Muscle layer of duodenum (tissue), 2 donors: Measurements from ENCODE around the gene MEST.

Experiments
- H3K27ac ChIP-seq: one replicate; pipeline ENCODE4 v1.7.0; 2013; ENCODE audit warnings: mild to moderate bottlenecking, low read length
- H3K27me3 ChIP-seq: one replicate; pipeline ENCODE4 v1.7.0; 2013; ENCODE audit warnings: low read depth, mild to moderate bottlenecking, control low read depth, low read length
- H3K36me3 ChIP-seq, 2 donors: one replicate each; pipeline ENCODE4 v1.7.0; 2013; ENCODE audit warnings: low read length in 2 of 2, control low read depth in 1 of 2, mild to moderate bottlenecking in 1 of 2; ENCODE audit not compliant: insufficient read depth in 2 of 2, control insufficient read depth in 1 of 2
- H3K4me1 ChIP-seq, 2 donors: one replicate each; pipeline ENCODE4 v1.7.0; 2013; ENCODE audit warnings: low read length in 2 of 2, mild to moderate bottlenecking in 2 of 2, control low read depth in 1 of 2, moderate library complexity in 1 of 2; ENCODE audit not compliant: insufficient read depth in 2 of 2, control insufficient read depth in 1 of 2
- H3K4me3 ChIP-seq, 2 donors: one replicate each; pipeline ENCODE4 v1.7.0; 2013; ENCODE audit warnings: low read length in 2 of 2, low read depth in 1 of 2, mild to moderate bottlenecking in 1 of 2
- H3K9me3 ChIP-seq, 2 donors: one replicate each; pipeline ENCODE4 v1.7.0; 2013; ENCODE audit warnings: low read length in 2 of 2, control low read depth in 1 of 2, mild to moderate bottlenecking in 1 of 2; ENCODE audit not compliant: control insufficient read depth in 1 of 2
- donor health status: healthy.

MEST gene

DNA sequence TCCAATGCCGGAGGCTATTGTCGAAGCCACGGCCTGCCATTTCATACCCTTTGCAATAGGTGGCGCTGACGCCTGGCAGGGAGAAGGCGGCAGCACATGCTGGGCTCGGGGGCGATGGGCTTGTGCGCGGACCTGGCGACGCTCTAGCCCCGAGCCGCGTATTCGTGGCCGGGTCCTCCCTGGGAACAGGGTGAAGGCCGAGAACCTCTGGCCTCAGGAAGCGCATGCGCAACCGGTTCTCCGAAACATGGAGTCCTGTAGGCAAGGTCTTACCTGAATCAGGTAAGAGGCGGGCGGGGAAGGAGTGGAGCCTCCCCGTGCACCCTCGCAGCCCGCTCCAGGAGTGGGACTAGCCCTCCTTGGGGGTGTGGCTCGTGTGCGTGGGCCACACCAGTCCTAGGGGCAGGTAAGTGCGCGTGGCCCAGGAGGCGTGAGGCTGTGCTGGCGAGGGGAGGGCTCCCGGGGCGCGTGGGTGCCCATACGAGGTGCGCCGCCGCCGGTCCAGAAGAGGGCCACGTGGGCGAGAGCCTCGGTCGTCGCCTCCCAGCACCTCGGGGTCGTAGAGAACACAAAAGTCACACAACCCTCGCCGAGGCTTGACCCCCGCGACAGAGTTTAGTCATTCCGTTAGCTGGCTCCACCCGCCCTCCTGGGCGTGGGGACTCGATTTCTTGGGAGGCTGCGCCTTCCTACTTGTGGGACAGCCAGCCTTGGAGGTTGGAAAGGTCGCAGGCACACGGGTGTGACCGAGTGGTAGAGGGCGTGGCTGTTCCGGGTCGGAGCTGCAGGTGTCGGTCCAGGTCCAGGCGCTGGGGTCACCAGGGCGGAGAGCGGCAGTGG, 5.6 kb upstream of the MEST start:
- H3K36me3 ChIP-seq = no peaks in the 10 kb centered on the region
- H3K9me3 ChIP-seq = no peaks in the 10 kb centered on the region
- peaks cover 0 to 10% of the 10 kb centered on the region in 2 donors for H3K4me1 ChIP-seq
- H3K4me3 ChIP-seq = peak overlapping the region; percentile 63 to 67
- no peaks in the 10 kb centered on the region for H3K27me3 ChIP-seq
- no peak overlapping the region for H3K27ac ChIP-seq

DNA sequence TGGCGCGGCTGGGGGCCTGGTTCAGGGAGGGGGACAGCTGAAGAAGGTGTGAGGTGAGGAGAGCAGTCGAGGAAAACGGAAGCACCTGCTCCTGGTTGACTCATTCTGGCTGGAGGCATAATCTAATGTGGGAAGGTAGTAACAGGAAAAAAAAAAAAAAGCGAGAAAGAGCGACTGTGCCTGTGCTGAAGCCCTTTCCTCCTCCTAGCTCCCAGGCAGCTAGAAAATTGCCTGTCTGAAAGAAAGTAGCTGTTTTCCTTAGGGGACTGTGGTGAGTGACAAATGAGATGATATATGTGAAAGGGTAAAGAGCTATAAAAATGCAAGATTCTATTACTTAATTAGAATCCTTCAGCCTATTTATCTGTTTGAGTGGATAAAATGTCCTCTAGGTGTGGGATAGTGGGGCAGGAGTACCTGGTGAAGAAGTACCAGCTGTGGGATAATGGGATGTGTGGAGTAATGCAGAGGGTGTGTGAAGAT, 4.9 kb upstream of the MEST start:
- H3K4me1 ChIP-seq = peaks cover 0 to 10% of the 10 kb centered on the region in 2 donors
- H3K27ac ChIP-seq = no peak overlapping the region
- no peaks in the 10 kb centered on the region for H3K36me3 ChIP-seq
- no peaks in the 10 kb centered on the region for H3K9me3 ChIP-seq
- H3K4me3 ChIP-seq = peak overlapping the region; percentile 63 to 67
- H3K27me3 ChIP-seq = no peaks in the 10 kb centered on the region

DNA sequence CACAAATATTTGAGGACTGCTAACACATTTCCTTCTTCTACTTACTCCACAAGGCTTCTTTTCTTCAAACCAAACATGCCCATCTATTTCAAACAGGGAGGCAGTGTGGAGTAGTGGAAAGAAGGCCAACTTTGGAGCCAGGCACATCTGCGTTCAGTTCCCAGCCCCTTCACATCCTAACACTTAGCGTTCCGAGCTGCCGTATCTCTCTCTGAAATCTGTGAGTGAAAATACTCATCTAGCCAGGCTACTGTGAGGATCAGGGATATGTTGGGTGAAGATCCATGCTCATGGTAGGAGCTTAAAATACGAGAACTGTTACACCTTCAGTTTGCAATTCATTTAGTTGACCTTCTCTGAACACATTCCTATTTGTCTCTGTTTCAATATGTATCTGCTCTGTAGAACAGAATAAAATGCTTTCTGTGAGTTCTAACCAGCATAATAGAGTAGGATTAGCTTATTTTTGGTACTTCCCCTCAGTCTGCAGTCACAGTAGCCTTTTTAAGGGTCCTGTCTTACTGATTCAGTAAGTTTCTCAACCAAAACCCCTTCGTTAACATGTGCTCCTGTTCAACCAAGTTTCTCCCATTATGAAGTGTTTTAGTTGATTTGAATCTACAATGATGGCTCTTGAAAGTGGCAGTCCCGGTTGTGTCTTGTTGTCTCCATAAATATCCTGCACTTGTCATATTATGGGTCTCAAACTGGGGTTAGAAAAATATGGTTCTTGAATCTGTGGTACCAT, 3.3 kb upstream of the MEST start:
- Histone ChIP-seq H3K27me3 (no peaks in the 10 kb centered on the region), H3K36me3 (no peaks in the 10 kb centered on the region), H3K4me3 (no peak overlapping the region), H3K27ac (no peak overlapping the region), H3K4me1 (peaks cover 0 to 16% of the 10 kb centered on the region in 2 donors), H3K9me3 (peaks cover 0 to 4% of the 10 kb centered on the region in 2 donors)

DNA sequence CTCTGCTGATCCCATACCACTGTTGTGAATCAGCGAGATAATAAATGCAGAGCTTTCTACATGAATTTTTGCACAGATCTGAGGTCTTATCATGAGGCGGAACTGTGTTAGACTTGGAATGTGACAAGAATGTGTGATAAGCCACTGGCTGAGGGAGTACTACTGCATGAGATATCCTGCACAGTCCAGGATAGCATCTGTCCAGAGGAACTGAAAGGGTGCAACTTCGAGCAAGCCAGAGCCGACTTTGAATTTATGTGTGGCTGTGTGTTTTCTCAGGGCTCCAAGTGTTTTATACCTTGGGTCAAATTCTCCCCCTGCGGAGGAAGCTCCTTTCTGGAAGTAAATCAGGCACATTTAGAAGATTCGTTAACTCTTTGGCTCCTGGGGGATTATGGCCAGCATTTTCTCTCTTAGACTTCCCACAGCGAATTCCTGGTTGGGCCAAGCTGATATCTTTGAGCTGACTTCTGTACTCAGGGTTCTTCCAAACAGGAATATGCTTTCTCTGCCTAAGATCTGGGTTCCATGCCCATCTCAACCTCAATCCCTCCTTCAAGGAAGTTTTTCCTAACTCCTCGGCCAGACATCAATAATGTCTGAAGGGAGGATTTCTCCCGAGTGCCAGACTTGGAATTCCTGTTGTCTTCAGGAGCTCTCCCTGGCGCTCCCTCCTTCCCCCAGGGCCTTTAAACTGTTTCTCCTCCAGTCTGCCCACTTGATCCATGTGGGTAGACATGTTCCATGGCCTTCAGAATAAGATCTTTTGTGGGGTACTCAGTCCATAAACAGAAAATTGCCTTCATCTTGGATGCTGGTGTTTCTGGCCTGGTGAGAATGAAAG, 2.5 kb upstream of the MEST start:
- Histone ChIP-seq H3K4me3 (no peak overlapping the region), H3K27me3 (no peaks in the 10 kb centered on the region), H3K9me3 (peaks cover 0 to 4% of the 10 kb centered on the region in 2 donors), H3K4me1 (peaks cover 0 to 16% of the 10 kb centered on the region in 2 donors), H3K27ac (no peak overlapping the region), H3K36me3 (no peaks in the 10 kb centered on the region)

DNA sequence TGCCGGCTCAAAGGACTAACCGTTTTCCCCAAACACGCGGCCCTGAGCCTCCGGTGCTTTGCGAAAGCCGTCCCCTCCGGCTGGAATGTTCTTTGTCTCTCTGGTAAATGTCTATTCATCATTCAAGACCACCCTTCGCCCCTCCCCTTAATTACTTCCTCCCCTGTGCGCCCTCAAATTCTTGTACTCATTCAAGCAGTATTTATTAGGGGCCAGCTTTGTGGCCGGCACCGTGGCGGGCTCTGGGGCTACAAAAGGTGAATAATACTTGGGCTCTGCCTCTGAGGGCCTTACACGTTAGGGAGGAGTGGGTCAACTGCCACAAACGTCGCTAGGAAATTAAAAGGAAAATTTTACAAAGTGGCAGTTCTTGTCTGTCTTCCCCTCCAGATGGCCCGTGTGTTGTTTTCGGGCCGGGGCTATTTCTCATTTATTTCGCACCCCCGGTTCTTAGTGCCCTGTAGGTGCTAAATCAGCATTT, 1.5 kb upstream of the MEST start:
- peaks cover 0 to 16% of the 10 kb centered on the region in 2 donors for H3K4me1 ChIP-seq
- H3K9me3 ChIP-seq = peaks cover 0 to 4% of the 10 kb centered on the region in 2 donors
- no peaks in the 10 kb centered on the region for H3K27me3 ChIP-seq
- no peak overlapping the region for H3K27ac ChIP-seq
- H3K4me3 ChIP-seq = peak overlapping the region in 1 of 2 donors; percentile 68
- no peaks in the 10 kb centered on the region for H3K36me3 ChIP-seq

DNA sequence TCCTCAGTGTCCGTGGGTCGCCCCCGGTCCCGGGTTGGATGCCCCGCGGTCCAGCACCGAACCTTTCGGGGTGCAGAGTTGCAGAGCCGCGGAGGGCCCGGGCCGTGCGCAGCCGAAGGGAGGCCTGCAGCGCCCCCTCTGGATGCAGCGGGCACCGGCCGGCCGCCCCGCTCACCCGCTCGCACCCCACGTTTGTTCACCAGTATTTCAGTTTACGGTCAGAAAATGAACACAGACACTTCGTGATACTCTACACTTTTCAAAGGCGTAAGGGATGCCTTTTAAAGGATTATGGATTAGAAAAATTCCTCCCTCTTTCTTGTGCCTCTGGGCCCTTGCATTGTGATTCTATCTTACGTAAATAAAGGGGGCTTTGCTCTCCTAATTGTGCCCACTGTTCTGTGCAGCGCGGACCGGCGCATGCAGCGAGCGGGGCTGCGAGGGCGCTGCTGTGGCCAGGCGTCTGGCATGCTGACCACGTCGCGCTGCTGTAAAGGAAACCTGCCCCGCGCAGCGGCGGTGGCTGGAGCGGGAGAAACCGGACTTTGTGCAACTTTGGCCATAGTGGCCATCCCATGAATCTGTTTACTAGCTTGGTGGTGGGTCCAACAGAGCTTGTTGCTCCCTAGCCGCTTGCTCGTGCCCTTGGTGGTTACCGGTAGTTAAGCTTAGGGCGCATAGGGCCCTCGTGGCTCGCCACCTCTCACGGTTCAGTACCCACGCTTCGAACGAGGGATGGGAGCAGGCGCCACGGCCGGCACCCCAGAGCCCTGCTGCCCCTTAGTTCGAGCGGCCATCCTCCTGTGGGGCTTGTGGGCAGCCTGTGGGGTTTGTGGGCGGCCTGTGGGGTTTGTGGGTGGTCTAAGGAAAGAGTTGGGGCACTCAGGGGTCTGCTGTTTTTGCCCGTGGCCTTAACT, 739 bp upstream of the MEST start:
- peak overlapping the region; percentile 22 to 68 for H3K4me3 ChIP-seq
- peaks cover 0 to 4% of the 10 kb centered on the region in 2 donors for H3K9me3 ChIP-seq
- peaks cover 0 to 13% of the 10 kb centered on the region in 2 donors for H3K4me1 ChIP-seq
- H3K27ac ChIP-seq = no peak overlapping the region
- no peaks in the 10 kb centered on the region for H3K36me3 ChIP-seq
- H3K27me3 ChIP-seq = no peaks in the 10 kb centered on the region

DNA sequence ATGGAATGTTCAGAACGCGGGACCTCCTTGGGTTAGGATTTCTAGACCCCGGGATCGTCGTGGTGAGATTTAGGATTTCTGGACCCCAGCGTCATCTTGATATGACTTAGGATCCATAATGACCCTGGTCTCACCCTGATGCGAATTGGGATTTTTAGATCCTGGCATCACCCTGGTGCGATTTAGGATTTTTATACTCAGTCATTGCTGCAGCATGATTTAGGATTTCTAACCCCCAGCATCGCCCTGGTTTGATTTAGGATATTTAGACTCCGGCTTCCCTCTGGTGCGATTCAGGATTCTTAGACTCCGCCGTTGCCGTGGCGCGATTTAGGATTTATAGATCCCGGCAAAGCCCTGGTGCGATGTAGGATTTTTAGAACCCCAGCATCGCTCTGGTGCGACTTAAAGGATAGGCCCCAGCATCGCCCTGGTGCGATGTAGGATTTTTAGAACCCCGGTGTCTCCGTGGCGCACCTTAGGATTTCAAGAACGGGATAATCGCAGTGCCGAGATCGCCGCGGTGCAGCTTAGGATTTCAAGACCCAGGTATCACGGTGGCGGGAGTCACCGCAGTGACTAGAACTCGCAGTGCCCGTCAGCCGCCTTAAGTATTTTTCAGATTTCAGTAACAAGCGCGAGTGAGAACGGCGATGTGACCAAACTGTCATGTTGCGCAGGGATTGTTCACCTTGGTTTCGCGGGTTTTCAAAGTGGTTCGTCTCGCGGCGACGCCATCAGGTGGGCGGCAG, 814 bp downstream of the MEST start:
- H3K27ac ChIP-seq = no peak overlapping the region
- H3K36me3 ChIP-seq = no peaks in the 10 kb centered on the region
- no peaks in the 10 kb centered on the region for H3K27me3 ChIP-seq
- H3K9me3 ChIP-seq = peaks cover 0 to 4% of the 10 kb centered on the region in 2 donors
- H3K4me3 ChIP-seq = peak overlapping the region; percentile 24 to 68
- peaks cover 0 to 6% of the 10 kb centered on the region in 2 donors for H3K4me1 ChIP-seq

DNA sequence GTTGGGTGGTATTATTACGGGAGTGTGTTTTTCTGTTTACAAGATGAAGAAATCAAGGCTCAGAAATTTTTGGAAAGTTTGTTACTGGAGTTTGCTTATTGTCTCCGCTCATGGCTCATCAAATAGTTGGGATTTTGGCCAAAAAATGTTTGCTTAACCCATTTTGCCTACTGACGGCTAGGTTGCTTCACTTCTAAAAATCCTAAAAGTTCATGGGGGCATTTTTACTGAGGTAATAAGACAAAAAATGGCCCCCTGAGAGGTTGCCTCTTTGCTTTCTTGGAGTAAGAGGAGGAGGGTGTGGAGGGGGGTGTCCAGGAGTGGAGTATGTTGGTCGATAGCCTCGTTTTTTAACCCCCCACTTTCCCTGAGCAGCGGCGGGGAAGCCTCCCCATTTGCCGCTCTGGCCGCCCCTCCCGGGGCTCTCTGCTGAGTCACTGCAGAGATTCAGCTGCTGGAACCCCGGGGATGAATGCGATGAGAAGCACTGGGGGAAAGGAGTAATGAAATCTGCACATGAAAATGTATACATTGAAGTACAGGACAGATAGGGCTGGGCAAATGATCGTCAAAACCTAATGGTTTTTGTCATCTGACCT, 1.5 kb downstream of the MEST start:
- Histone ChIP-seq H3K27ac (no peak overlapping the region), H3K4me1 (peaks cover 0 to 6% of the 10 kb centered on the region in 2 donors), H3K9me3 (peaks cover 0 to 4% of the 10 kb centered on the region in 2 donors), H3K4me3 (peak overlapping the region; percentile 24 to 68), H3K36me3 (no peaks in the 10 kb centered on the region), H3K27me3 (no peaks in the 10 kb centered on the region)

DNA sequence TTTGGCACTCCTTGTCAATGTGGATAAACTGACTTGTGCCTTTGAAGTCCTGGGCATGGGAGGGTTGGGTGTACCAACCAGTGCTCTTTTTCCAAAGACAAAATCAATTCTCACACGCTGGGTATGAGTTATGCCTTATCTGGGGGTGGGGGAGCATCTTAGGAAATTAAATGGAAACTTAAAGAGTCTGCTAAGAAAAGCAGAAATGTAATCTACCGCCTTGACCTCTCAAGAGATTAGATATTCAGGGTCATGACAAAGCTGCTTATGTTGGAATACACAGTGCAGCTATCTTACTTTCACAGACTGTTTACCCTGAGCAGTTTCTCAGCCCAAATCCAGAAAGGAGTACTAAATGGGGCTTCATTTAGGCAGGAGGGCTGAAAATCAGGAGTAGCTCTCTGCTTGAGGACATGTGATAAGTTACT, 2.6 kb downstream of the MEST start:
- Histone ChIP-seq H3K9me3 (peaks cover 0 to 4% of the 10 kb centered on the region in 2 donors), H3K27ac (no peak overlapping the region), H3K4me3 (no peak overlapping the region), H3K27me3 (no peaks in the 10 kb centered on the region), H3K4me1 (peaks cover 0 to 6% of the 10 kb centered on the region in 2 donors), H3K36me3 (no peaks in the 10 kb centered on the region)
